Breast epithelium (tissue), 3 donors: ENCODE results near the gene SATB1.

Experiments
- CTCF ChIP-seq, 3 donors: fragments of 450-650 bp; IDR thresholded peaks; one replicate each; pipeline ENCODE4 v1.5.1; 2016 to 2017; ENCODE audit warnings: antibody characterized with exemption in 3 of 3, mild to moderate bottlenecking in 3 of 3, moderate library complexity in 3 of 3
- POLR2A ChIP-seq: fragments of 450-650 bp; IDR thresholded peaks from one replicate; pipeline ENCODE4 v1.6.1; 2016; ENCODE audit warnings: antibody characterized with exemption, mild to moderate bottlenecking, moderate library complexity

DNA sequence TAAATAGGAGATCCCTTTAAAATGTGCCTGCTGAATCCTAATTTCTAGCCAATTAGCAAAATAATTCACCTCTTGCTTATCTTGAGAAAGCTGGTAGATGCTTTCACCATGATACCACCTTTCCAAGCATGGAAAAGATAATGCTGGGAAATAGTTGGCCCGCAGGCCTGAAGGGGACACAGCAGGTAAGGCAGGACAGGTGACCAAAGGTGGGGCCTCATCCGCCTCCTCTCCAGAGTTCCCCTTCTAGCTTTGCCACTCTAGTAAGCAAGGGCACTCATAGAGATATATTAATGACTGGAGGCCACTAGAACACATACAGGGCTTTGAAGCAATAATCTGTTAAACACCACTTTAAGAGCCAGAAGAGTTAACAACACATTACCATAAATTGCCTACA, 45.5 kb downstream of the SATB1 start:
- TF ChIP-seq CTCF (IDR thresholded peaks at IDR 0.05) (no peak), POLR2A (no peak)
